B cell (primary cell): ENCODE results near the gene C6orf132.

Source experiments
- CTCF ChIP-seq: fragments of 200-600 bp; IDR thresholded peaks from one replicate; pipeline ENCODE4 v1.8.0; 2022; ENCODE audit warnings: antibody characterized with exemption, mild to moderate bottlenecking
- EZH2 ChIP-seq: IDR thresholded peaks from 2 replicates; pipeline ENCODE4 v1.6.1; 2012; ENCODE audit warnings: borderline replicate concordance, low read depth, mild to moderate bottlenecking, moderate library complexity, low read length; ENCODE audit not compliant: insufficient read depth, poor library complexity, severe bottlenecking

GRCh38 chr6:42086046-42087035 lies 56.1 kb downstream of the C6orf132 start:
- no peak for TF ChIP-seq EZH2
- no peak for TF ChIP-seq CTCF
